Epithelial cell of proximal tubule (primary cell): Measurements from ENCODE around the gene SLC25A39. TPM values are rescaled to one million over a fixed set of nuclear protein-coding genes. Genes with fewer than 3 reads are reported as not detected.
"Not testable (repeated sequence)": the region's sequence is repeated elsewhere in the genome, so short reads cannot be mapped to it uniquely, and the experiment has no call there.

Source experiments
- DNase-seq: peaks from one replicate; pipeline ENCODE4 v3.0.0-alpha.2; 2011; ENCODE audit warnings: low read depth
- H3K4me3 ChIP-seq: 2 replicates; pipeline ENCODE4 v1.5.1; 2011; ENCODE audit warnings: low read depth, mild to moderate bottlenecking, low read length
- CTCF ChIP-seq: conservative IDR thresholded peaks from 2 replicates; pipeline ENCODE4 v1.5.1; 2012; ENCODE audit warnings: low read depth, mild to moderate bottlenecking, low read length
- total RNA-seq: library from RNA; depleted of rRNA; stranded (reverse); fragments of >200 nt; gene quantifications from 2 replicates; pipeline ENCODE4 v1.2.3, GENCODE V29; 2015

SLC25A39 gene
- 161 and 197 TPM in 2 replicates for total RNA-seq

- DNase-seq: no peak
- TF ChIP-seq CTCF: no peak
- peak within 1 kb of the TSS; percentile 80 for H3K4me3 ChIP-seq
Measured at GRCh38 chr17:44324571-44325275, at the start of gene SLC25A39. SLC25A39 (minus strand) TSS chr17:44324823; CDS start chr17:44323562, 1,261 bp downstream.

GRCh38 chr17:44372036-44372435, 47.4 kb upstream of the SLC25A39 start:
- no peak overlapping the region for H3K4me3 ChIP-seq
- TF ChIP-seq CTCF: no peak
- DNase-seq: no peak

GRCh38 chr17:44369414-44370023, 44.9 kb upstream of the SLC25A39 start:
- not testable (repeated sequence) for H3K4me3 ChIP-seq, DNase-seq

- not testable (repeated sequence) for H3K4me3 ChIP-seq, DNase-seq
Measured at GRCh38 chr17:44368391-44369243, 44.0 kb upstream of the SLC25A39 start.

- no peak for DNase-seq
- H3K4me3 ChIP-seq: no peak overlapping the region
- no peak for TF ChIP-seq CTCF
Measured at GRCh38 chr17:44367231-44367979, 42.8 kb upstream of the SLC25A39 start.

- H3K4me3 ChIP-seq, DNase-seq: not testable (repeated sequence)
Measured at GRCh38 chr17:44365051-44365450, 40.4 kb upstream of the SLC25A39 start.

GRCh38 chr17:44363613-44364159, 39.1 kb upstream of the SLC25A39 start, which contains the start of gene FAM171A2:
FAM171A2 (minus strand) TSS chr17:44363853; CDS start chr17:44363714, 139 bp downstream.
- no peak for DNase-seq
- H3K4me3 ChIP-seq: peak within 1 kb of the TSS; percentile 68
- peak; percentile 36 for TF ChIP-seq CTCF
